HG03175 (cell line): ENCODE measurements around the gene CEP20.
A peak's percentile ranks its signal among the peaks of the same experiment; 100 is the strongest.

Experiments used
- ATAC-seq: cut with Tn5 transposase; IDR thresholded peaks from one replicate; pipeline ENCODE4 v1.9.1; 2021; ENCODE audit warnings: mild to moderate bottlenecking, moderate library complexity; ENCODE audit not compliant: unreplicated experiment

The CEP20 gene

GRCh38 chr16:15898654-15899053, 10.3 kb upstream of the CEP20 start:
- ATAC-seq = no peak

- peak; percentile 56 for ATAC-seq
These were observed 9.4 kb upstream of the CEP20 start for GRCh38 chr16:15897834-15898254.

- no peak for ATAC-seq
These were observed 8.8 kb upstream of the CEP20 start for GRCh38 chr16:15897121-15897780.

GRCh38 chr16:15894571-15895374, 6.4 kb upstream of the CEP20 start:
- ATAC-seq = no peak

GRCh38 chr16:15891508-15891907, 3.1 kb upstream of the CEP20 start:
- no peak for ATAC-seq

- no peak for ATAC-seq
These were observed 1.1 kb downstream of the CEP20 start for GRCh38 chr16:15887283-15887682.

GRCh38 chr16:15886078-15886477, 2.3 kb downstream of the CEP20 start:
- ATAC-seq = no peak

- ATAC-seq = no peak
These were observed 2.8 kb downstream of the CEP20 start for GRCh38 chr16:15885560-15886001.

GRCh38 chr16:15882563-15882962, 5.8 kb downstream of the CEP20 start:
- ATAC-seq = no peak

GRCh38 chr16:15881794-15882379, 6.5 kb downstream of the CEP20 start:
- ATAC-seq = no peak

- ATAC-seq = no peak
These were observed 7.7 kb downstream of the CEP20 start for GRCh38 chr16:15880434-15881308.

- ATAC-seq = no peak
These were observed 9.1 kb downstream of the CEP20 start for GRCh38 chr16:15879255-15879811.

GRCh38 chr16:15876503-15876902, 11.9 kb downstream of the CEP20 start:
- no peak for ATAC-seq

GRCh38 chr16:15874745-15875314, 13.6 kb downstream of the CEP20 start:
- ATAC-seq = no peak

- ATAC-seq = no peak
These were observed 14.7 kb downstream of the CEP20 start for GRCh38 chr16:15873737-15874136.

GRCh38 chr16:15873301-15873700, 15.1 kb downstream of the CEP20 start:
- no peak for ATAC-seq

- ATAC-seq = no peak
These were observed 18.4 kb downstream of the CEP20 start for GRCh38 chr16:15870011-15870410.

GRCh38 chr16:15866451-15866850, 22.0 kb downstream of the CEP20 start:
- ATAC-seq = no peak

- no peak for ATAC-seq
These were observed 22.7 kb downstream of the CEP20 start for GRCh38 chr16:15865742-15866141.

GRCh38 chr16:15864939-15865338, 23.5 kb downstream of the CEP20 start:
- no peak for ATAC-seq
